GM12878 (cell line): ENCODE data around the gene TRPM8. TPM values are rescaled to one million over a fixed set of nuclear protein-coding genes. Genes with fewer than 3 reads are reported as not detected.

ENCODE experiments used
- ATAC-seq: fragments of 200-7000 bp; cut with Tn5 transposase; 3 replicates; pipeline ENCODE4 v1.9.1; 2020; ENCODE audit warnings: mild to moderate bottlenecking, moderate library complexity
- BruUV-seq: library from RNA; stranded (reverse); fragments of 400-500 nt; replicated peaks from 2 replicates; lab custom pipeline; 2021; lab: Mats Ljungman, UMichigan
- CTCF ChIA-PET: fragments of 300-600 bp; sonication (Branson Sonifier 250); formaldehyde crosslinking; extraction: SDS; loops from one replicate; lab custom pipeline; 2021; ENCODE audit warnings: inconsistent platforms; lab: Yijun Ruan, JAX
- POLR2A ChIA-PET: fragments of 350-600 bp; formaldehyde crosslinking; extraction: SDS; loops from one replicate; lab custom pipeline; 2021; ENCODE audit warnings: inconsistent platforms; lab: Charles Lee
- RAD21 ChIA-PET: fragments of 300-600 bp; sonication (Branson Sonifier 250); formaldehyde crosslinking; loops from one replicate; lab custom pipeline; 2023; ENCODE audit warnings: antibody characterized with exemption; ENCODE audit not compliant: unreplicated experiment; lab: Charles Lee
- SMC1A ChIA-PET: fragments of 300-600 bp; sonication (Branson Sonifier 250); formaldehyde crosslinking; loops from one replicate; lab custom pipeline; 2023; ENCODE audit not compliant: unreplicated experiment, uncharacterized antibody; lab: Charles Lee
- DNase-seq: peaks from one replicate; pipeline ENCODE4 v3.0.0-alpha.2; 2011; ENCODE audit warnings: low read depth, low spot score
- FAIRE-seq: peaks from 3 replicates; lab custom pipeline; 2011; peaks lifted over from hg19 to GRCh38; lab: Jason Lieb, UNC
- H2AFZ ChIP-seq: 2 replicates; pipeline ENCODE4 v1.6.0; 2011; ENCODE audit warnings: low read depth, low read length, control low read depth; ENCODE audit not compliant: control insufficient read depth
- H3K27ac ChIP-seq: 2 replicates; pipeline ENCODE4 v1.5.1; 2011; ENCODE audit warnings: control low read depth; ENCODE audit not compliant: control insufficient read depth, insufficient read depth
- H3K27me3 ChIP-seq, 2 experiments: replicated peaks in 1 of 2; 2 replicates each; pipeline versions ENCODE4 v1.6.0 to v1.6.1; 2011; ENCODE audit warnings: low read length in 1 of 2; ENCODE audit not compliant: control insufficient read depth in 2 of 2, insufficient read depth in 2 of 2
- H3K36me3 ChIP-seq, 2 experiments: 2 replicates each; pipeline ENCODE4 v1.5.1; 2011; ENCODE audit warnings: low read length in 1 of 2; ENCODE audit not compliant: control insufficient read depth in 2 of 2, insufficient read depth in 2 of 2
- H3K4me1 ChIP-seq: 2 replicates; pipeline ENCODE4 v1.6.1; 2011; ENCODE audit warnings: mild to moderate bottlenecking, low read length, moderate library complexity, mixed read lengths; ENCODE audit not compliant: control insufficient read depth, insufficient read depth
- H3K4me2 ChIP-seq: 2 replicates; pipeline ENCODE4 v1.6.0; 2011; ENCODE audit warnings: control low read depth; ENCODE audit not compliant: control insufficient read depth, insufficient read depth
- H3K4me3 ChIP-seq: fragments of 200-600 bp; sonication (generic); 2 replicates; pipeline ENCODE4 v1.5.1; 2016
- H3K79me2 ChIP-seq: 2 replicates; pipeline ENCODE4 v1.6.0; 2011; ENCODE audit warnings: low read length; ENCODE audit not compliant: control insufficient read depth, insufficient read depth
- H3K9ac ChIP-seq: 2 replicates; pipeline ENCODE4 v1.8.0; 2011; ENCODE audit warnings: low read length, control low read depth, mixed read lengths; ENCODE audit not compliant: control insufficient read depth, insufficient read depth
- H3K9me3 ChIP-seq: replicated peaks from 3 replicates; pipeline ENCODE4 v1.5.1; 2011; ENCODE audit warnings: mild to moderate bottlenecking, low read length; ENCODE audit not compliant: control insufficient read depth, insufficient read depth
- H4K20me1 ChIP-seq: 2 replicates; pipeline ENCODE4 v1.6.0; 2011; ENCODE audit not compliant: control insufficient read depth, insufficient read depth
- EED ChIP-seq: sonication (generic); IDR thresholded peaks from 2 replicates; pipeline ENCODE4 v1.6.1; 2016; ENCODE audit warnings: antibody characterized with exemption, low read depth
- JUNB ChIP-seq: IDR thresholded peaks from 2 replicates; pipeline ENCODE4 v1.6.1; 2016; ENCODE audit warnings: antibody characterized with exemption, mild to moderate bottlenecking
- KDM1A ChIP-seq: fragments of 200-600 bp; sonication (generic); IDR thresholded peaks from 2 replicates; pipeline ENCODE4 v1.6.1; 2016; ENCODE audit warnings: borderline replicate concordance
- MEF2A ChIP-seq: IDR thresholded peaks from 2 replicates; pipeline ENCODE4 v1.6.1; 2011; ENCODE audit warnings: low read depth, mild to moderate bottlenecking, low read length, moderate library complexity; ENCODE audit not compliant: insufficient read depth
- MEF2B ChIP-seq: fragments of 450-650 bp; IDR thresholded peaks from 2 replicates; pipeline ENCODE4 v1.6.1; 2018; ENCODE audit warnings: mild to moderate bottlenecking, moderate library complexity; ENCODE audit not compliant: partially characterized antibody, poor library complexity, severe bottlenecking
- PKNOX1 ChIP-seq: fragments of 450-650 bp; IDR thresholded peaks from 2 replicates; pipeline ENCODE4 v1.6.1; 2016; ENCODE audit warnings: mild to moderate bottlenecking
- POLR2AphosphoS2 ChIP-seq: IDR thresholded peaks from 2 replicates; pipeline ENCODE4 v1.6.1; 2011; ENCODE audit warnings: low read depth, mild to moderate bottlenecking, low read length, improper control_type of control experiment, moderate library complexity
- RAD21 ChIP-seq: IDR thresholded peaks from 2 replicates; pipeline ENCODE4 v1.6.1; 2011; ENCODE audit warnings: mild to moderate bottlenecking, low read depth, low read length, moderate library complexity; ENCODE audit not compliant: insufficient read depth
- SMAD5 ChIP-seq: IDR thresholded peaks from 2 replicates; pipeline ENCODE4 v1.6.1; 2016; ENCODE audit warnings: antibody characterized with exemption, low read depth
- SUPT20H ChIP-seq: IDR thresholded peaks from 2 replicates; pipeline ENCODE4 v1.6.1; 2011; ENCODE audit warnings: low read depth, mild to moderate bottlenecking, low read length, moderate library complexity, borderline replicate concordance; ENCODE audit not compliant: control insufficient read depth
- TCF3 ChIP-seq: IDR thresholded peaks from 2 replicates; pipeline ENCODE4 v1.6.1; 2012; ENCODE audit warnings: low read depth, mild to moderate bottlenecking, low read length, borderline replicate concordance; ENCODE audit not compliant: insufficient read depth
- ZNF24 ChIP-seq: fragments of 450-650 bp; IDR thresholded peaks from 2 replicates; pipeline ENCODE4 v1.6.1; 2017; ENCODE audit warnings: antibody characterized with exemption, mild to moderate bottlenecking
- ZZZ3 ChIP-seq: IDR thresholded peaks from 2 replicates; pipeline ENCODE4 v1.6.1; 2011; ENCODE audit warnings: low read depth; ENCODE audit not compliant: control insufficient read depth, insufficient read length
- WGBS: methylation state at CpG from one replicate; pipeline ENCODE4 v1.1.6; 2016; ENCODE audit warnings: low lambda C conversion rate; ENCODE audit not compliant: insufficient replicate concordance, insufficient coverage; ENCODE audit errors: missing lambda C conversion rate; 5-methylcytosine and 5-hydroxymethylcytosine counted together
- in situ Hi-C: fragments of 300-500 bp; cut with MboI; formaldehyde crosslinking; loops from 9 replicates; pipeline ENCODE4 v1.14.3; 2018; ENCODE audit warnings: mixed read lengths
- intact Hi-C: fragments of 100-400 bp; cut with micrococcal nuclease; formaldehyde crosslinking; loops from one replicate; pipeline ENCODE4 v1.14.2; 2022; ENCODE audit not compliant: unreplicated experiment
- polyA plus RNA-seq, 11 experiments: library from polyadenylated mRNA; depleted of rRNA in 4 of 11; unstranded in 6 of 11; stranded (reverse) in 5 of 11; fragments of >200 nt; fragmentation: Nextera tagmentation in 4 of 11; fragmentation: Illumina TruSeq in 1 of 11; extraction: Ambion mirVana in 4 of 11; extraction: Trizol in 1 of 11; gene quantifications; 1 replicate in 1 of 11; 2 replicates in 10 of 11; pipeline versions ENCODE4 v1.2.1 to v1.2.3, GENCODE V29; 2011 to 2016; ENCODE audit warnings: inconsistent platforms in 2 of 11, missing spikeins in 2 of 11, low read depth in 1 of 11
- total RNA-seq, 4 experiments: library from RNA; depleted of rRNA in 3 of 4; stranded (reverse); fragments of >200 nt in 3 of 4; fragmentation: Illumina TruSeq in 1 of 4; extraction: Trizol in 1 of 4; gene quantifications; 2 replicates each; pipeline versions ENCODE4 v1.2.1 to v1.2.3, GENCODE V29; 2013 to 2021
- TF ChIP-seq, protein P1 (sequence below): IDR thresholded peaks from 2 replicates; pipeline ENCODE4 v1.6.1; 2011; ENCODE audit warnings: low read depth, low read length, improper control_type of control experiment, borderline replicate concordance
- TF ChIP-seq, protein P2 (sequence below): fragments of 450-650 bp; IDR thresholded peaks from 2 replicates; pipeline ENCODE4 v1.6.1; 2016; ENCODE audit warnings: mild to moderate bottlenecking
- TF ChIP-seq, protein P3 (sequence below): fragments of 150-350 bp; IDR thresholded peaks from 2 replicates; pipeline ENCODE4 v1.6.1; 2014; ENCODE audit warnings: mild to moderate bottlenecking, low read depth, low read length
- TF ChIP-seq, protein P4 (sequence below): fragments of 450-650 bp; IDR thresholded peaks from 2 replicates; pipeline ENCODE4 v1.6.1; 2017; ENCODE audit warnings: mild to moderate bottlenecking, low read depth, inconsistent platforms; ENCODE audit not compliant: poor library complexity, severe bottlenecking

The TRPM8 gene
- total and polyA plus RNA-seq, 10 of the 15 experiments (the other 5 are each of a cell fraction or from before 2014, with no cell fraction given) = 3.9 TPM; not detected in 9

- Histone ChIP-seq H3K4me1 (peaks cover 3% of the 10 kb centered on the region; the same call in 1 of the 2 replicates), H3K36me3 (no peaks in the 10 kb centered on the region), H3K79me2 (no peaks in the 10 kb centered on the region), H3K27me3 (peaks cover 0 to 1% of the 10 kb centered on the region in 2 experiments; a peak in 1 of 4 replicates), H3K9ac (no peak overlapping the region), H4K20me1 (no peaks in the 10 kb centered on the region), H2AFZ (no peak overlapping the region), H3K4me3 (no peak overlapping the region), H3K9me3 (no peaks in the 10 kb centered on the region; the same call in 1 of the 3 replicates), H3K4me2 (no peak overlapping the region), H3K27ac (no peak overlapping the region)
- POLR2A ChIA-PET = no interaction called here
- DNase-seq (no peak), FAIRE-seq (no peak), ATAC-seq (no peak)
- in situ Hi-C loops (no loop called here), intact Hi-C loops (no loop called here)
- 91% methylated on average over 18 of the region's 29 CpGs for WGBS
- CTCF ChIA-PET = no interaction called here
- no TSS peak for BruUV-seq
- RAD21 ChIA-PET = interaction anchor here (1.9 kb wide), 1 partner anchor 34 kb away, joined by 5 read pairs; no protein-coding TSS in a partner anchor
- SMC1A ChIA-PET = interaction anchor here (0.6 to 1.3 kb wide), 3 partner anchors 12 to 487 kb away, joined by 3 read pairs; no protein-coding TSS in a partner anchor
- TF ChIP-seq RAD21 (no peak), POLR2AphosphoS2 (no peak), ZZZ3 (no peak), ZNF24 (no peak), PKNOX1 (no peak), TCF3 (no peak), MEF2A (no peak), MEF2B (no peak), SUPT20H (no peak), JUNB (no peak), EED (no peak), KDM1A (no peak), SMAD5 (no peak)
- TF ChIP-seq, protein P1, sequence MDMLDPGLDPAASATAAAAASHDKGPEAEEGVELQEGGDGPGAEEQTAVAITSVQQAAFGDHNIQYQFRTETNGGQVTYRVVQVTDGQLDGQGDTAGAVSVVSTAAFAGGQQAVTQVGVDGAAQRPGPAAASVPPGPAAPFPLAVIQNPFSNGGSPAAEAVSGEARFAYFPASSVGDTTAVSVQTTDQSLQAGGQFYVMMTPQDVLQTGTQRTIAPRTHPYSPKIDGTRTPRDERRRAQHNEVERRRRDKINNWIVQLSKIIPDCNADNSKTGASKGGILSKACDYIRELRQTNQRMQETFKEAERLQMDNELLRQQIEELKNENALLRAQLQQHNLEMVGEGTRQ = no peak
- TF ChIP-seq, protein P2, sequence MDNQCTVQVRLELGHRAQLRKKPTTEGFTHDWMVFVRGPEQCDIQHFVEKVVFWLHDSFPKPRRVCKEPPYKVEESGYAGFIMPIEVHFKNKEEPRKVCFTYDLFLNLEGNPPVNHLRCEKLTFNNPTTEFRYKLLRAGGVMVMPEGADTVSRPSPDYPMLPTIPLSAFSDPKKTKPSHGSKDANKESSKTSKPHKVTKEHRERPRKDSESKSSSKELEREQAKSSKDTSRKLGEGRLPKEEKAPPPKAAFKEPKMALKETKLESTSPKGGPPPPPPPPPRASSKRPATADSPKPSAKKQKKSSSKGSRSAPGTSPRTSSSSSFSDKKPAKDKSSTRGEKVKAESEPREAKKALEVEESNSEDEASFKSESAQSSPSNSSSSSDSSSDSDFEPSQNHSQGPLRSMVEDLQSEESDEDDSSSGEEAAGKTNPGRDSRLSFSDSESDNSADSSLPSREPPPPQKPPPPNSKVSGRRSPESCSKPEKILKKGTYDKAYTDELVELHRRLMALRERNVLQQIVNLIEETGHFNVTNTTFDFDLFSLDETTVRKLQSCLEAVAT = no peak
- TF ChIP-seq, protein P3, sequence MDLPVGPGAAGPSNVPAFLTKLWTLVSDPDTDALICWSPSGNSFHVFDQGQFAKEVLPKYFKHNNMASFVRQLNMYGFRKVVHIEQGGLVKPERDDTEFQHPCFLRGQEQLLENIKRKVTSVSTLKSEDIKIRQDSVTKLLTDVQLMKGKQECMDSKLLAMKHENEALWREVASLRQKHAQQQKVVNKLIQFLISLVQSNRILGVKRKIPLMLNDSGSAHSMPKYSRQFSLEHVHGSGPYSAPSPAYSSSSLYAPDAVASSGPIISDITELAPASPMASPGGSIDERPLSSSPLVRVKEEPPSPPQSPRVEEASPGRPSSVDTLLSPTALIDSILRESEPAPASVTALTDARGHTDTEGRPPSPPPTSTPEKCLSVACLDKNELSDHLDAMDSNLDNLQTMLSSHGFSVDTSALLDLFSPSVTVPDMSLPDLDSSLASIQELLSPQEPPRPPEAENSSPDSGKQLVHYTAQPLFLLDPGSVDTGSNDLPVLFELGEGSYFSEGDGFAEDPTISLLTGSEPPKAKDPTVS = no peak
- TF ChIP-seq, protein P4, sequence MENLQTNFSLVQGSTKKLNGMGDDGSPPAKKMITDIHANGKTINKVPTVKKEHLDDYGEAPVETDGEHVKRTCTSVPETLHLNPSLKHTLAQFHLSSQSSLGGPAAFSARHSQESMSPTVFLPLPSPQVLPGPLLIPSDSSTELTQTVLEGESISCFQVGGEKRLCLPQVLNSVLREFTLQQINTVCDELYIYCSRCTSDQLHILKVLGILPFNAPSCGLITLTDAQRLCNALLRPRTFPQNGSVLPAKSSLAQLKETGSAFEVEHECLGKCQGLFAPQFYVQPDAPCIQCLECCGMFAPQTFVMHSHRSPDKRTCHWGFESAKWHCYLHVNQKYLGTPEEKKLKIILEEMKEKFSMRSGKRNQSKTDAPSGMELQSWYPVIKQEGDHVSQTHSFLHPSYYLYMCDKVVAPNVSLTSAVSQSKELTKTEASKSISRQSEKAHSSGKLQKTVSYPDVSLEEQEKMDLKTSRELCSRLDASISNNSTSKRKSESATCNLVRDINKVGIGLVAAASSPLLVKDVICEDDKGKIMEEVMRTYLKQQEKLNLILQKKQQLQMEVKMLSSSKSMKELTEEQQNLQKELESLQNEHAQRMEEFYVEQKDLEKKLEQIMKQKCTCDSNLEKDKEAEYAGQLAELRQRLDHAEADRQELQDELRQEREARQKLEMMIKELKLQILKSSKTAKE = no peak
These were observed 107.1 kb downstream of the TRPM8 start for GRCh38 chr2:234024304-234024703.
